Endothelial cell of umbilical vein (primary cell): ENCODE data around the gene BPI.

Experiments
- EZH2 ChIP-seq: IDR thresholded peaks from 2 replicates; pipeline ENCODE4 v1.6.1; 2012; ENCODE audit warnings: borderline replicate concordance, low read depth, mild to moderate bottlenecking, moderate library complexity, low read length, inconsistent platforms; ENCODE audit not compliant: severe bottlenecking
- FOS ChIP-seq: IDR thresholded peaks from 2 replicates; pipeline ENCODE4 v1.6.1; 2011; ENCODE audit warnings: mild to moderate bottlenecking, low read length, moderate library complexity, borderline replicate concordance; ENCODE audit not compliant: insufficient read depth
- GATA2 ChIP-seq: IDR thresholded peaks from 2 replicates; pipeline ENCODE4 v1.7.0; 2011; ENCODE audit warnings: low read depth, mild to moderate bottlenecking, moderate library complexity, mixed read lengths, low read length; ENCODE audit not compliant: insufficient read length, insufficient read depth
- JUN ChIP-seq: IDR thresholded peaks from 2 replicates; pipeline ENCODE4 v1.6.1; 2011; ENCODE audit warnings: borderline replicate concordance, low read depth; ENCODE audit not compliant: insufficient read length, insufficient read depth
- MAX ChIP-seq: IDR thresholded peaks from 2 replicates; pipeline ENCODE4 v1.6.1; 2011; ENCODE audit not compliant: insufficient read depth, insufficient read length
- MYC ChIP-seq: IDR thresholded peaks from one replicate; pipeline ENCODE4 v1.6.1; 2011; ENCODE audit warnings: mild to moderate bottlenecking, low read depth, low read length
- POLR2A ChIP-seq: IDR thresholded peaks from 2 replicates; pipeline ENCODE4 v1.6.1; 2012; ENCODE audit warnings: low read depth, mild to moderate bottlenecking, control low read depth, low read length
- POLR2AphosphoS5 ChIP-seq: IDR thresholded peaks from 2 replicates; pipeline ENCODE4 v1.6.1; 2012; ENCODE audit warnings: low read depth, mild to moderate bottlenecking, control low read depth, low read length, moderate library complexity; ENCODE audit not compliant: insufficient read depth
- TF ChIP-seq, protein P1 (sequence below), 2 donors: IDR thresholded peaks; 1 replicate in 1 of 2; 2 replicates in 1 of 2; pipeline ENCODE4 v1.5.1; 2011; ENCODE audit warnings: low read length in 2 of 2, mild to moderate bottlenecking in 2 of 2, moderate library complexity in 2 of 2, control low read depth in 1 of 2, inconsistent platforms in 1 of 2, low read depth in 1 of 2; ENCODE audit not compliant: insufficient read depth in 1 of 2; ENCODE audit errors: extremely low read depth in 1 of 2

GRCh38 chr20:38301309-38301708, 2.6 kb upstream of the BPI start:
- TF ChIP-seq, protein P1, sequence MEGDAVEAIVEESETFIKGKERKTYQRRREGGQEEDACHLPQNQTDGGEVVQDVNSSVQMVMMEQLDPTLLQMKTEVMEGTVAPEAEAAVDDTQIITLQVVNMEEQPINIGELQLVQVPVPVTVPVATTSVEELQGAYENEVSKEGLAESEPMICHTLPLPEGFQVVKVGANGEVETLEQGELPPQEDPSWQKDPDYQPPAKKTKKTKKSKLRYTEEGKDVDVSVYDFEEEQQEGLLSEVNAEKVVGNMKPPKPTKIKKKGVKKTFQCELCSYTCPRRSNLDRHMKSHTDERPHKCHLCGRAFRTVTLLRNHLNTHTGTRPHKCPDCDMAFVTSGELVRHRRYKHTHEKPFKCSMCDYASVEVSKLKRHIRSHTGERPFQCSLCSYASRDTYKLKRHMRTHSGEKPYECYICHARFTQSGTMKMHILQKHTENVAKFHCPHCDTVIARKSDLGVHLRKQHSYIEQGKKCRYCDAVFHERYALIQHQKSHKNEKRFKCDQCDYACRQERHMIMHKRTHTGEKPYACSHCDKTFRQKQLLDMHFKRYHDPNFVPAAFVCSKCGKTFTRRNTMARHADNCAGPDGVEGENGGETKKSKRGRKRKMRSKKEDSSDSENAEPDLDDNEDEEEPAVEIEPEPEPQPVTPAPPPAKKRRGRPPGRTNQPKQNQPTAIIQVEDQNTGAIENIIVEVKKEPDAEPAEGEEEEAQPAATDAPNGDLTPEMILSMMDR (IDR thresholded peaks at IDR 0.05; ENCODE audit: extremely low read depth in 1 of 2, insufficient read depth in 1 of 2, low read depth in 1 of 2, low read length in 2 of 2), result no peak
- TF ChIP-seq POLR2A (no peak), MAX (no peak), POLR2AphosphoS5 (no peak), MYC (no peak), EZH2 (no peak), JUN (no peak), FOS (no peak), GATA2 (no peak)
